GM12878 (cell line): ENCODE data around the gene LMAN1L. TPM values are rescaled to one million over a fixed set of nuclear protein-coding genes. Genes with fewer than 3 reads are reported as not detected.

ENCODE experiments used
- CREB1 ChIP-seq: IDR thresholded peaks from 2 replicates; pipeline ENCODE4 v1.6.1; 2012; ENCODE audit warnings: low read depth, mild to moderate bottlenecking, inconsistent platforms
- ETV6 ChIP-seq, 2 experiments: fragments of 450-650 bp in 1 of 2; IDR thresholded peaks in 1 of 2; conservative IDR thresholded peaks in 1 of 2; 2 replicates each; pipeline ENCODE4 v1.6.1; 2014; ENCODE audit warnings: antibody characterized with exemption in 1 of 2, borderline replicate concordance in 1 of 2, low read depth in 1 of 2, mild to moderate bottlenecking in 1 of 2, moderate library complexity in 1 of 2
- IKZF2 ChIP-seq, 2 experiments: fragments of 450-650 bp; IDR thresholded peaks; 2 replicates each; pipeline ENCODE4 v1.6.1; 2017; ENCODE audit warnings: mild to moderate bottlenecking in 2 of 2, moderate library complexity in 2 of 2
- MTA2 ChIP-seq: fragments of 450-650 bp; IDR thresholded peaks from 2 replicates; pipeline ENCODE4 v1.6.1; 2016; ENCODE audit warnings: low read depth, mild to moderate bottlenecking, moderate library complexity
- REST ChIP-seq: IDR thresholded peaks from 2 replicates; pipeline ENCODE4 v1.6.1; 2012; ENCODE audit warnings: mild to moderate bottlenecking, low read depth, low read length
- WRNIP1 ChIP-seq: IDR thresholded peaks from 2 replicates; pipeline ENCODE4 v1.6.1; 2011; ENCODE audit warnings: low read depth, low read length, improper control_type of control experiment, borderline replicate concordance
- ZNF592 ChIP-seq: fragments of 450-650 bp; IDR thresholded peaks from 2 replicates; pipeline ENCODE4 v1.6.1; 2017; ENCODE audit warnings: mild to moderate bottlenecking, moderate library complexity
- polyA plus RNA-seq, 11 experiments: library from polyadenylated mRNA; depleted of rRNA in 4 of 11; unstranded in 6 of 11; stranded (reverse) in 5 of 11; fragments of >200 nt; fragmentation: Nextera tagmentation in 4 of 11; fragmentation: Illumina TruSeq in 1 of 11; extraction: Ambion mirVana in 4 of 11; extraction: Trizol in 1 of 11; gene quantifications; 1 replicate in 1 of 11; 2 replicates in 10 of 11; pipeline versions ENCODE4 v1.2.1 to v1.2.3, GENCODE V29; 2011 to 2016; ENCODE audit warnings: inconsistent platforms in 2 of 11, missing spikeins in 2 of 11, low read depth in 1 of 11
- total RNA-seq, 4 experiments: library from RNA; depleted of rRNA in 3 of 4; stranded (reverse); fragments of >200 nt in 3 of 4; fragmentation: Illumina TruSeq in 1 of 4; extraction: Trizol in 1 of 4; gene quantifications; 2 replicates each; pipeline versions ENCODE4 v1.2.1 to v1.2.3, GENCODE V29; 2013 to 2021

LMAN1L gene
- total and polyA plus RNA-seq, 10 of the 15 experiments (the other 5 are each of a cell fraction or from before 2014, with no cell fraction given): not detected

GRCh38 chr15:74831813-74832495 lies 19.3 kb downstream of the LMAN1L start (continued):
- TF ChIP-seq REST (no peak), CREB1 (no peak), ETV6 (conservative IDR thresholded peaks at IDR 0.05 in 1 of 2, IDR thresholded peaks at IDR 0.05 in 1 of 2; ENCODE audit: borderline replicate concordance in 1 of 2, low read depth in 1 of 2) (no peak), ZNF592 (no peak), MTA2 (no peak), IKZF2 (IDR thresholded peaks at IDR 0.05) (no peak), WRNIP1 (no peak)
